Measurements from ENCODE around the gene GLRA1. TPM values are rescaled to one million over a fixed set of nuclear protein-coding genes. Genes with fewer than 3 reads are reported as not detected.

The GLRA1 gene
- total RNA-seq, 1 donor from 2014 or later = not detected

GRCh38 chr5:151805414-151806223, 119.0 kb downstream of the GLRA1 start:
- no peak overlapping the region for H3K27ac ChIP-seq
- H3K4me3 ChIP-seq = no peak overlapping the region
- TF ChIP-seq, protein P1, sequence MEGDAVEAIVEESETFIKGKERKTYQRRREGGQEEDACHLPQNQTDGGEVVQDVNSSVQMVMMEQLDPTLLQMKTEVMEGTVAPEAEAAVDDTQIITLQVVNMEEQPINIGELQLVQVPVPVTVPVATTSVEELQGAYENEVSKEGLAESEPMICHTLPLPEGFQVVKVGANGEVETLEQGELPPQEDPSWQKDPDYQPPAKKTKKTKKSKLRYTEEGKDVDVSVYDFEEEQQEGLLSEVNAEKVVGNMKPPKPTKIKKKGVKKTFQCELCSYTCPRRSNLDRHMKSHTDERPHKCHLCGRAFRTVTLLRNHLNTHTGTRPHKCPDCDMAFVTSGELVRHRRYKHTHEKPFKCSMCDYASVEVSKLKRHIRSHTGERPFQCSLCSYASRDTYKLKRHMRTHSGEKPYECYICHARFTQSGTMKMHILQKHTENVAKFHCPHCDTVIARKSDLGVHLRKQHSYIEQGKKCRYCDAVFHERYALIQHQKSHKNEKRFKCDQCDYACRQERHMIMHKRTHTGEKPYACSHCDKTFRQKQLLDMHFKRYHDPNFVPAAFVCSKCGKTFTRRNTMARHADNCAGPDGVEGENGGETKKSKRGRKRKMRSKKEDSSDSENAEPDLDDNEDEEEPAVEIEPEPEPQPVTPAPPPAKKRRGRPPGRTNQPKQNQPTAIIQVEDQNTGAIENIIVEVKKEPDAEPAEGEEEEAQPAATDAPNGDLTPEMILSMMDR (IDR thresholded peaks at IDR 0.05) = no peak
- DNase-seq (no peak), ATAC-seq (peak; percentile 48 to 56)
- H3K36me3 ChIP-seq = peaks cover 75% of the 10 kb centered on the region
- no peaks in the 10 kb centered on the region for H3K27me3 ChIP-seq (ENCODE audit: low read depth)
- intact Hi-C loops (cut with DNase I) = no loop called here
- no peaks in the 10 kb centered on the region for H3K9me3 ChIP-seq
- H3K4me1 ChIP-seq = peaks cover 14% of the 10 kb centered on the region

DNA sequence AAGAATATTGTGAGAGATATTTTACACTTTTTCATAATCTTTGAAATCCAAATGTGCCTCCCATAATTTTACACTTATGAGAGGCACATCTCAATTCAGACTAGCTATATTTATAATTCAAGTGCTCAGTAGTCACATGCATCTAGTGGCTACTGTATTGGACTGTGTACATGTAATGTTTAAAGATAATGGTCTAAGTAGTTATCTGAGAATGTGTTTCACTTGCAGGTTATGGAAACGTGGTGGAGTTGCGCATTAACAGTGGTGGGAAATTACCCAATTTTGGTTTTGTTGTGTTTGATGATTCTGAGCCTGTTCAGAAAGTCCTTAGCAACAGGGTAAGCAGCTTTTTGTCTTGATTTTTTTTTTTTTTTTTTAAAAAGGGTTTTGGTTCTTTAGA, 124.1 kb downstream of the GLRA1 start:
- H3K9me3 ChIP-seq = no peaks in the 10 kb centered on the region
- H3K27me3 ChIP-seq (ENCODE audit: low read depth) = no peaks in the 10 kb centered on the region
- no peak overlapping the region for H3K4me3 ChIP-seq
- peaks cover 97% of the 10 kb centered on the region for H3K36me3 ChIP-seq
- no peak overlapping the region for H3K27ac ChIP-seq
- H3K4me1 ChIP-seq = peaks cover 1% of the 10 kb centered on the region
- TF ChIP-seq, protein P1 (IDR thresholded peaks at IDR 0.05) = no peak
- intact Hi-C loops (cut with DNase I) = no loop called here
- DNase-seq (no peak), ATAC-seq (no peak)

DNA sequence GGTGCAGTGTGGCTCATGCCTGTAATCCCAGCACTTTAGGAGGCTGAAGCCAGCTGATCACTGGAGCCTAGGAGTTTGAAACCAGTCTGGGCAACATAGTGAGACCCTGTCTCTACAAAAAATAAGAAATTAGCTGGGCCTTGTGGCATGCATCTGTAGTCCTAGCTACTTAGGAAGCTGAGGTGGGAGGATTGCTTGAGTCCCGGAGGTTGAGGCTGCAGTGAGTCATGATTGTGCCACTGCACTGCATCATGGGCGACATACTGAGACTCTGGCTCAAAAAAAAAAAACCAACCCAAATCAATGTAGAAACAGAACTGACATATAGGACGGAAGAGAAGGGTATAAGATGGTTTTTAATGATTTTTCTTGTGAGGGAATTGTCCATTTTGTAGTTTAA, 125.2 kb downstream of the GLRA1 start:
- ATAC-seq (no peak), DNase-seq (no peak)
- no peaks in the 10 kb centered on the region for H3K9me3 ChIP-seq
- H3K4me3 ChIP-seq = no peak overlapping the region
- peaks cover 100% of the 10 kb centered on the region for H3K36me3 ChIP-seq
- TF ChIP-seq, protein P1 (IDR thresholded peaks at IDR 0.05) = no peak
- intact Hi-C loops (cut with DNase I) = no loop called here
- no peaks in the 10 kb centered on the region for H3K4me1 ChIP-seq
- no peak overlapping the region for H3K27ac ChIP-seq
- no peaks in the 10 kb centered on the region for H3K27me3 ChIP-seq (ENCODE audit: low read depth)

DNA sequence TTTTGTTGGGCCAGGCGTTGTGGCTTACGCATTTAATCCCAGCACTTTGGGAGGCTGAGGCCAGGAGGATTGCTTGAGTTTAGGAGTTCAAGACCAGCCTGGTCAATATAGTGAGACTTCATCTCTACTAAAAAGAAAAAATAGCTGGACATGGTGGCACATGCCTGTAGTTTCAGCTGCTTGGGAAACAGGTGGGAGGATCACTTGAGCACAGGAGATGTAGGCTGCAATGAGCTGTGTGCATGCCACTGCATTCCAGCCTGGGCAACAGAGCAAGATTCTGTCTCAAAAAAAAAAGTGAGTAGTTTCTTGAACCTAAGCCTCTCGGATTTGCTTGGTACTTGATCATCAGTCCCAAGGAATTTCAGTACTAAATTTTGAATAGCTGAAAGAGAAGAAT, 126.0 kb downstream of the GLRA1 start:
- Histone ChIP-seq H3K36me3 (peaks cover 100% of the 10 kb centered on the region), H3K4me3 (no peak overlapping the region), H3K9me3 (no peaks in the 10 kb centered on the region), H3K4me1 (no peaks in the 10 kb centered on the region), H3K27me3 (ENCODE audit: low read depth) (no peaks in the 10 kb centered on the region), H3K27ac (no peak overlapping the region)
- DNase-seq = no peak
- ATAC-seq = no peak
- intact Hi-C loops (cut with DNase I) = no loop called here
- TF ChIP-seq, protein P1 (IDR thresholded peaks at IDR 0.05) = no peak

DNA sequence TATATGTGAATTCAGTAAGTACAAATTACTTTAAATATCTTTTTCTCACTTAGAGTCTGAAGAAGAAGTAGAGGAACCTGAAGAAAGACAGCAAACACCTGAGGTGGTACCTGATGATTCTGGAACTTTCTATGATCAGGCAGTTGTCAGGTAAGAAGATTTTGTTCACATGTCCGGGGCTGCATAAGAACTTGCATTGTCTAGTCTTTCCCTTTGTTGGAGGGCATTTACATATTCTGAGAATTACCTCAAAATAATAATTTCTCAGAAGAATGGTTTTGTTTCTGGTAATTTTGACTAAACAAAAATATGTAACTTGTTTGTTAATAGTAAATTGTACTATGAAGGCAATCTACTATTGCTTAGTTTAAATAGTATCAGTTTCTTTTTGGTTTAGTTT, 129.2 kb downstream of the GLRA1 start:
- Histone ChIP-seq H3K27ac (no peak overlapping the region), H3K27me3 (ENCODE audit: low read depth) (no peaks in the 10 kb centered on the region), H3K4me3 (no peak overlapping the region), H3K36me3 (peaks cover 100% of the 10 kb centered on the region), H3K4me1 (no peaks in the 10 kb centered on the region), H3K9me3 (no peaks in the 10 kb centered on the region)
- intact Hi-C loops (cut with DNase I) = no loop called here
- TF ChIP-seq, protein P1 (IDR thresholded peaks at IDR 0.05) = no peak
- DNase-seq (no peak), ATAC-seq (no peak)

Measured in lower lobe of right lung (tissue), 2 donors.